ENCODE results near the gene MEP1A.
"Not testable (repeated sequence)": the region's sequence is repeated elsewhere in the genome, so short reads cannot be mapped to it uniquely, and the experiment has no call there.

The MEP1A gene

GRCh38 chr6:46848684-46849360 lies 55.6 kb downstream of the MEP1A start:
- Histone ChIP-seq H3K4me1 (ENCODE audit: control insufficient read depth, insufficient read depth, low read length) (no peaks in the 10 kb centered on the region), H3K9me3 (ENCODE audit: control insufficient read depth, insufficient read depth, low read length) (no peaks in the 10 kb centered on the region), H3K36me3 (ENCODE audit: control insufficient read depth, insufficient read depth, low read length) (no peaks in the 10 kb centered on the region), H3K9ac (ENCODE audit: low read depth, low read length) (no peak overlapping the region), H3K27me3 (ENCODE audit: control insufficient read depth, insufficient read depth, low read length) (peaks cover 4% of the 10 kb centered on the region), H3K4me3 (ENCODE audit: low read depth, low read length) (peak overlapping the region; percentile 35)

GRCh38 chr6:46849361-46849690 lies 56.1 kb downstream of the MEP1A start:
- Histone ChIP-seq H3K4me3 (ENCODE audit: low read depth, low read length) (no peak overlapping the region), H3K27me3 (ENCODE audit: control insufficient read depth, insufficient read depth, low read length) (peaks cover 4% of the 10 kb centered on the region), H3K4me1 (ENCODE audit: control insufficient read depth, insufficient read depth, low read length) (no peaks in the 10 kb centered on the region), H3K9me3 (ENCODE audit: control insufficient read depth, insufficient read depth, low read length) (no peaks in the 10 kb centered on the region), H3K9ac (ENCODE audit: low read depth, low read length) (no peak overlapping the region), H3K36me3 (ENCODE audit: control insufficient read depth, insufficient read depth, low read length) (no peaks in the 10 kb centered on the region)

GRCh38 chr6:46850792-46851191 lies 57.6 kb downstream of the MEP1A start:
- Histone ChIP-seq H3K9ac (ENCODE audit: low read depth, low read length) (no peak overlapping the region), H3K36me3 (ENCODE audit: control insufficient read depth, insufficient read depth, low read length) (no peaks in the 10 kb centered on the region), H3K4me1 (ENCODE audit: control insufficient read depth, insufficient read depth, low read length) (no peaks in the 10 kb centered on the region), H3K27me3 (ENCODE audit: control insufficient read depth, insufficient read depth, low read length) (peaks cover 4% of the 10 kb centered on the region), H3K4me3 (ENCODE audit: low read depth, low read length) (no peak overlapping the region), H3K9me3 (ENCODE audit: control insufficient read depth, insufficient read depth, low read length) (no peaks in the 10 kb centered on the region)

GRCh38 chr6:46851576-46851975 lies 58.4 kb downstream of the MEP1A start:
- not testable (repeated sequence) for H3K27me3 ChIP-seq (ENCODE audit: control insufficient read depth, insufficient read depth, low read length); H3K9me3 ChIP-seq (ENCODE audit: control insufficient read depth, insufficient read depth, low read length); H3K4me3 ChIP-seq (ENCODE audit: low read depth, low read length); H3K36me3 ChIP-seq (ENCODE audit: control insufficient read depth, insufficient read depth, low read length); H3K4me1 ChIP-seq (ENCODE audit: control insufficient read depth, insufficient read depth, low read length); H3K9ac ChIP-seq (ENCODE audit: low read depth, low read length)

GRCh38 chr6:46855966-46856365 lies 62.8 kb downstream of the MEP1A start:
- H3K36me3 ChIP-seq (ENCODE audit: control insufficient read depth, insufficient read depth, low read length) = not testable (repeated sequence)

GRCh38 chr6:46862381-46862780 lies 69.2 kb downstream of the MEP1A start:
- Histone ChIP-seq H3K9me3 (ENCODE audit: control insufficient read depth, insufficient read depth, low read length) (no peaks in the 10 kb centered on the region), H3K4me3 (ENCODE audit: low read depth, low read length) (no peak overlapping the region), H3K9ac (ENCODE audit: low read depth, low read length) (no peak overlapping the region), H3K36me3 (ENCODE audit: control insufficient read depth, insufficient read depth, low read length) (no peaks in the 10 kb centered on the region), H3K4me1 (ENCODE audit: control insufficient read depth, insufficient read depth, low read length) (no peaks in the 10 kb centered on the region), H3K27me3 (ENCODE audit: control insufficient read depth, insufficient read depth, low read length) (no peaks in the 10 kb centered on the region)

More at GRCh38 chr6:46855966-46856365, 62.8 kb downstream of the MEP1A start:
- not testable (repeated sequence) for H3K27me3 ChIP-seq (ENCODE audit: control insufficient read depth, insufficient read depth, low read length); H3K4me3 ChIP-seq (ENCODE audit: low read depth, low read length); H3K9me3 ChIP-seq (ENCODE audit: control insufficient read depth, insufficient read depth, low read length); H3K9ac ChIP-seq (ENCODE audit: low read depth, low read length); H3K4me1 ChIP-seq (ENCODE audit: control insufficient read depth, insufficient read depth, low read length)

- Histone ChIP-seq H3K27me3 (ENCODE audit: control insufficient read depth, insufficient read depth, low read length) (no peaks in the 10 kb centered on the region), H3K4me1 (ENCODE audit: control insufficient read depth, insufficient read depth, low read length) (no peaks in the 10 kb centered on the region), H3K9me3 (ENCODE audit: control insufficient read depth, insufficient read depth, low read length) (no peaks in the 10 kb centered on the region), H3K4me3 (ENCODE audit: low read depth, low read length) (no peak overlapping the region), H3K9ac (ENCODE audit: low read depth, low read length) (no peak overlapping the region), H3K36me3 (ENCODE audit: control insufficient read depth, insufficient read depth, low read length) (no peaks in the 10 kb centered on the region)
Measured at GRCh38 chr6:46863791-46864190, 70.6 kb downstream of the MEP1A start.

GRCh38 chr6:46865221-46865620 lies 72.0 kb downstream of the MEP1A start:
- no peak overlapping the region for H3K9ac ChIP-seq (ENCODE audit: low read depth, low read length)
- no peaks in the 10 kb centered on the region for H3K4me1 ChIP-seq (ENCODE audit: control insufficient read depth, insufficient read depth, low read length)
- H3K36me3 ChIP-seq (ENCODE audit: control insufficient read depth, insufficient read depth, low read length) = no peaks in the 10 kb centered on the region
- H3K9me3 ChIP-seq (ENCODE audit: control insufficient read depth, insufficient read depth, low read length) = no peaks in the 10 kb centered on the region
- no peak overlapping the region for H3K4me3 ChIP-seq (ENCODE audit: low read depth, low read length)
- H3K27me3 ChIP-seq (ENCODE audit: control insufficient read depth, insufficient read depth, low read length) = no peaks in the 10 kb centered on the region

- Histone ChIP-seq H3K9ac (ENCODE audit: low read depth, low read length) (no peak overlapping the region), H3K27me3 (ENCODE audit: control insufficient read depth, insufficient read depth, low read length) (no peaks in the 10 kb centered on the region), H3K36me3 (ENCODE audit: control insufficient read depth, insufficient read depth, low read length) (no peaks in the 10 kb centered on the region), H3K4me1 (ENCODE audit: control insufficient read depth, insufficient read depth, low read length) (no peaks in the 10 kb centered on the region), H3K4me3 (ENCODE audit: low read depth, low read length) (no peak overlapping the region), H3K9me3 (ENCODE audit: control insufficient read depth, insufficient read depth, low read length) (no peaks in the 10 kb centered on the region)
Measured at GRCh38 chr6:46867411-46867810, 74.2 kb downstream of the MEP1A start.

- peaks cover 6% of the 10 kb centered on the region for H3K4me1 ChIP-seq (ENCODE audit: control insufficient read depth, insufficient read depth, low read length)
- H3K9ac ChIP-seq (ENCODE audit: low read depth, low read length) = no peak overlapping the region
- no peaks in the 10 kb centered on the region for H3K9me3 ChIP-seq (ENCODE audit: control insufficient read depth, insufficient read depth, low read length)
- no peaks in the 10 kb centered on the region for H3K36me3 ChIP-seq (ENCODE audit: control insufficient read depth, insufficient read depth, low read length)
- H3K4me3 ChIP-seq (ENCODE audit: low read depth, low read length) = no peak overlapping the region
- no peaks in the 10 kb centered on the region for H3K27me3 ChIP-seq (ENCODE audit: control insufficient read depth, insufficient read depth, low read length)
Measured at GRCh38 chr6:46876126-46876525, 82.9 kb downstream of the MEP1A start.

- H3K36me3 ChIP-seq (ENCODE audit: control insufficient read depth, insufficient read depth, low read length) = no peaks in the 10 kb centered on the region
- H3K4me3 ChIP-seq (ENCODE audit: low read depth, low read length) = no peak overlapping the region
- H3K27me3 ChIP-seq (ENCODE audit: control insufficient read depth, insufficient read depth, low read length) = no peaks in the 10 kb centered on the region
- peaks cover 6% of the 10 kb centered on the region for H3K4me1 ChIP-seq (ENCODE audit: control insufficient read depth, insufficient read depth, low read length)
- H3K9ac ChIP-seq (ENCODE audit: low read depth, low read length) = no peak overlapping the region
- H3K9me3 ChIP-seq (ENCODE audit: control insufficient read depth, insufficient read depth, low read length) = no peaks in the 10 kb centered on the region
Measured at GRCh38 chr6:46879003-46879402, 85.8 kb downstream of the MEP1A start.

- Histone ChIP-seq H3K36me3 (ENCODE audit: control insufficient read depth, insufficient read depth, low read length) (no peaks in the 10 kb centered on the region), H3K9me3 (ENCODE audit: control insufficient read depth, insufficient read depth, low read length) (no peaks in the 10 kb centered on the region), H3K9ac (ENCODE audit: low read depth, low read length) (no peak overlapping the region), H3K27me3 (ENCODE audit: control insufficient read depth, insufficient read depth, low read length) (no peaks in the 10 kb centered on the region), H3K4me3 (ENCODE audit: low read depth, low read length) (no peak overlapping the region), H3K4me1 (ENCODE audit: control insufficient read depth, insufficient read depth, low read length) (no peaks in the 10 kb centered on the region)
Measured at GRCh38 chr6:46882645-46883044, 89.5 kb downstream of the MEP1A start.

Data from iPS-15b (cell line).